SK-N-SH (cell line): ENCODE data around the gene PAPOLB. TPM values are rescaled to one million over a fixed set of nuclear protein-coding genes. Genes with fewer than 3 reads are reported as not detected.
A peak's percentile ranks its signal among the peaks of the same experiment; 100 is the strongest.

ENCODE experiments used
- CHD2 ChIP-seq: fragments of 150-350 bp; IDR thresholded peaks from 2 replicates; pipeline ENCODE4 v1.6.1; 2018; ENCODE audit warnings: low read length; ENCODE audit not compliant: partially characterized antibody
- ELF1 ChIP-seq: IDR thresholded peaks from 2 replicates; pipeline ENCODE4 v1.4.0; 2012
- EP300 ChIP-seq, 2 experiments: IDR thresholded peaks; 2 replicates each; pipeline versions ENCODE4 v1.4.0 to v1.6.1; 2012; ENCODE audit warnings: borderline replicate concordance in 1 of 2, low read depth in 1 of 2, low read length in 1 of 2
- FOXJ3 ChIP-seq: sonication (generic); formaldehyde crosslinking; IDR thresholded peaks from 2 replicates; pipeline ENCODE4 v1.5.1; 2020; ENCODE audit warnings: mild to moderate bottlenecking, missing genetic modification reagents
- FOXM1 ChIP-seq: IDR thresholded peaks from 2 replicates; pipeline ENCODE4 v1.4.0; 2012; ENCODE audit warnings: low read depth, mild to moderate bottlenecking
- RAD21 ChIP-seq: IDR thresholded peaks from 2 replicates; pipeline ENCODE4 v1.6.1; 2012; ENCODE audit warnings: mild to moderate bottlenecking, low read length
- RCOR1 ChIP-seq: fragments of 150-350 bp; IDR thresholded peaks from 2 replicates; pipeline ENCODE4 v1.6.1; 2017; ENCODE audit warnings: antibody characterized with exemption, low read length
- RFX5 ChIP-seq: IDR thresholded peaks from 2 replicates; pipeline ENCODE4 v1.6.1; 2012; ENCODE audit warnings: mild to moderate bottlenecking, improper control_type of control experiment, low read length
- TEAD4 ChIP-seq: IDR thresholded peaks from 2 replicates; pipeline ENCODE4 v1.4.0; 2012; ENCODE audit warnings: mild to moderate bottlenecking, borderline replicate concordance; ENCODE audit not compliant: insufficient read depth
- polyA plus RNA-seq, 3 experiments: library from polyadenylated mRNA; depleted of rRNA; stranded (reverse); fragments of >200 nt; gene quantifications; 2 replicates each; pipeline ENCODE4 v1.2.3, GENCODE V29; 2012
- TF ChIP-seq, protein P1 (sequence below): fragments of 200-600 bp; sonication (generic); IDR thresholded peaks from 2 replicates; pipeline ENCODE4 v1.6.1; 2017; ENCODE audit warnings: antibody characterized with exemption, mild to moderate bottlenecking, moderate library complexity
- TF ChIP-seq, protein P2 (sequence below): IDR thresholded peaks from 2 replicates; pipeline ENCODE4 v1.6.1; 2012; ENCODE audit warnings: mild to moderate bottlenecking, low read depth, low read length, moderate library complexity
- TF ChIP-seq, protein P3 (sequence below): IDR thresholded peaks from 2 replicates; pipeline ENCODE4; 2012

PAPOLB gene
- polyA plus RNA-seq, 1 of the 3 experiments (the other 2 are of a cell fraction): not detected

DNA sequence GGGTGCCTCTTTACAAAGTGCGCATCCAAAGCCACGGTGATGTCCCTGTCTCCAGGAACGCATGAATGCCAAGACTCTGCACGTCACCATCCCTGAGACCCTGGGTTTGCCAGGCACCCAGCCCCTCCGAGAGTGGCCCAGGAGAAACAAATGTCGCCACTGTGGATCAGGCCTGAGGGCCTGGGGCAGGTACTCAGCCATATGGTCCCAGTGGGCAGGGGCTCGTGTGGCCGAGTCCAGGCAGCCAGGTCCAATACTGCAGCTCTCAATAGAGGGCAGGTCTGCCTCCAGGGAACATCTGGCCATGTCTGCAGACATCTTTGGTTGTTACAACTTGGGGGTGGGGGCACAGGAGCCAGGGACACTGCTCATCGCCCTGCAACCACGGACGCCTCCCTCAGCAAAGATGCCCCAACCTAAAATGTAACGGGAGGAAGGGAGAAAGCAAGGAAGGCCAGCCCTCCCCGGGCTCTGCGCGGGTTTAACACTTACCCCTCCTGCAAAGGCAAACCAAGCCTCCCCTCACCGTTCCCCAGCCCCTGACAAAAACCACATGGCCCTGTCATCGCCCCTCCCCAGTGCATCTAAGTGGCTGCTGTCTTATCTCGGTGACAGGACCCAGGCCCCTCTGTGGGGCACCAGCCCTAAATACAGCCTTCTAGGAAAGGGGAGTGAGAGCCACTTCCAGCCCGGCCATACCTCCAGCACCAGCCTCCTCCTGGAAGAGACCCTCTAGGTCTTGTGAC lies 10.3 kb upstream of the PAPOLB start (continued):
- TF ChIP-seq RFX5 (peak; percentile 6; the same call in 1 of the 2 replicates), TEAD4 (0 out of 2 replicates have a peak, but pooled peaks have one; percentile 38), RAD21 (no peak), RCOR1 (peak; percentile 89), FOXJ3 (CRISPR knock-in tag) (peak; percentile 83), CHD2 (peak; percentile 88), EP300 (IDR thresholded peaks at IDR 0.05; ENCODE audit: borderline replicate concordance in 1 of 2, low read depth in 1 of 2, low read length in 1 of 2) (peak in 1 of 2 experiments; percentile 95; a peak in 2 of 4 replicates), FOXM1 (no peak), ELF1 (no peak)
- TF ChIP-seq, protein P1, sequence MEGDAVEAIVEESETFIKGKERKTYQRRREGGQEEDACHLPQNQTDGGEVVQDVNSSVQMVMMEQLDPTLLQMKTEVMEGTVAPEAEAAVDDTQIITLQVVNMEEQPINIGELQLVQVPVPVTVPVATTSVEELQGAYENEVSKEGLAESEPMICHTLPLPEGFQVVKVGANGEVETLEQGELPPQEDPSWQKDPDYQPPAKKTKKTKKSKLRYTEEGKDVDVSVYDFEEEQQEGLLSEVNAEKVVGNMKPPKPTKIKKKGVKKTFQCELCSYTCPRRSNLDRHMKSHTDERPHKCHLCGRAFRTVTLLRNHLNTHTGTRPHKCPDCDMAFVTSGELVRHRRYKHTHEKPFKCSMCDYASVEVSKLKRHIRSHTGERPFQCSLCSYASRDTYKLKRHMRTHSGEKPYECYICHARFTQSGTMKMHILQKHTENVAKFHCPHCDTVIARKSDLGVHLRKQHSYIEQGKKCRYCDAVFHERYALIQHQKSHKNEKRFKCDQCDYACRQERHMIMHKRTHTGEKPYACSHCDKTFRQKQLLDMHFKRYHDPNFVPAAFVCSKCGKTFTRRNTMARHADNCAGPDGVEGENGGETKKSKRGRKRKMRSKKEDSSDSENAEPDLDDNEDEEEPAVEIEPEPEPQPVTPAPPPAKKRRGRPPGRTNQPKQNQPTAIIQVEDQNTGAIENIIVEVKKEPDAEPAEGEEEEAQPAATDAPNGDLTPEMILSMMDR: no peak
- TF ChIP-seq, protein P2, sequence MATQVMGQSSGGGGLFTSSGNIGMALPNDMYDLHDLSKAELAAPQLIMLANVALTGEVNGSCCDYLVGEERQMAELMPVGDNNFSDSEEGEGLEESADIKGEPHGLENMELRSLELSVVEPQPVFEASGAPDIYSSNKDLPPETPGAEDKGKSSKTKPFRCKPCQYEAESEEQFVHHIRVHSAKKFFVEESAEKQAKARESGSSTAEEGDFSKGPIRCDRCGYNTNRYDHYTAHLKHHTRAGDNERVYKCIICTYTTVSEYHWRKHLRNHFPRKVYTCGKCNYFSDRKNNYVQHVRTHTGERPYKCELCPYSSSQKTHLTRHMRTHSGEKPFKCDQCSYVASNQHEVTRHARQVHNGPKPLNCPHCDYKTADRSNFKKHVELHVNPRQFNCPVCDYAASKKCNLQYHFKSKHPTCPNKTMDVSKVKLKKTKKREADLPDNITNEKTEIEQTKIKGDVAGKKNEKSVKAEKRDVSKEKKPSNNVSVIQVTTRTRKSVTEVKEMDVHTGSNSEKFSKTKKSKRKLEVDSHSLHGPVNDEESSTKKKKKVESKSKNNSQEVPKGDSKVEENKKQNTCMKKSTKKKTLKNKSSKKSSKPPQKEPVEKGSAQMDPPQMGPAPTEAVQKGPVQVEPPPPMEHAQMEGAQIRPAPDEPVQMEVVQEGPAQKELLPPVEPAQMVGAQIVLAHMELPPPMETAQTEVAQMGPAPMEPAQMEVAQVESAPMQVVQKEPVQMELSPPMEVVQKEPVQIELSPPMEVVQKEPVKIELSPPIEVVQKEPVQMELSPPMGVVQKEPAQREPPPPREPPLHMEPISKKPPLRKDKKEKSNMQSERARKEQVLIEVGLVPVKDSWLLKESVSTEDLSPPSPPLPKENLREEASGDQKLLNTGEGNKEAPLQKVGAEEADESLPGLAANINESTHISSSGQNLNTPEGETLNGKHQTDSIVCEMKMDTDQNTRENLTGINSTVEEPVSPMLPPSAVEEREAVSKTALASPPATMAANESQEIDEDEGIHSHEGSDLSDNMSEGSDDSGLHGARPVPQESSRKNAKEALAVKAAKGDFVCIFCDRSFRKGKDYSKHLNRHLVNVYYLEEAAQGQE: no peak
- TF ChIP-seq, protein P3, sequence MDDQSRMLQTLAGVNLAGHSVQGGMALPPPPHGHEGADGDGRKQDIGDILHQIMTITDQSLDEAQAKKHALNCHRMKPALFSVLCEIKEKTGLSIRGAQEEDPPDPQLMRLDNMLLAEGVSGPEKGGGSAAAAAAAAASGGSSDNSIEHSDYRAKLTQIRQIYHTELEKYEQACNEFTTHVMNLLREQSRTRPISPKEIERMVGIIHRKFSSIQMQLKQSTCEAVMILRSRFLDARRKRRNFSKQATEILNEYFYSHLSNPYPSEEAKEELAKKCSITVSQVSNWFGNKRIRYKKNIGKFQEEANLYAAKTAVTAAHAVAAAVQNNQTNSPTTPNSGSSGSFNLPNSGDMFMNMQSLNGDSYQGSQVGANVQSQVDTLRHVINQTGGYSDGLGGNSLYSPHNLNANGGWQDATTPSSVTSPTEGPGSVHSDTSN: peak; percentile 78
